HEK293 (cell line): ENCODE measurements around the gene ARHGAP32.

Experiments
- CTCF ChIA-PET: fragments of 350-600 bp; formaldehyde crosslinking; extraction: SDS; loops from one replicate; lab custom pipeline; 2021; ENCODE audit warnings: antibody characterized with exemption; lab: Yijun Ruan, JAX
- POLR2A ChIA-PET: fragments of 300-600 bp; formaldehyde crosslinking; extraction: SDS; loops from one replicate; lab custom pipeline; 2020; ENCODE audit warnings: antibody characterized with exemption, inconsistent platforms; lab: Yijun Ruan, JAX
- H3K27ac ChIP-seq: fragments of 200-500 bp; sonication (Bioruptor generic); 2 replicates; pipeline ENCODE4 v1.5.1; 2014; ENCODE audit warnings: low read depth, low read length, control low read depth, inconsistent platforms; ENCODE audit errors: extremely low read depth
- H3K36me3 ChIP-seq, 2 experiments: fragments of 200-500 bp in 1 of 2; sonication (Bioruptor generic) in 1 of 2; 1 replicate in 1 of 2; 2 replicates in 1 of 2; pipeline ENCODE4 v1.5.1; 2014 to 2017; ENCODE audit warnings: inconsistent platforms in 2 of 2, low read length in 2 of 2; ENCODE audit not compliant: control insufficient read depth in 2 of 2, insufficient read depth in 1 of 2
- H3K4me1 ChIP-seq: fragments of 200-500 bp; sonication (Bioruptor generic); 2 replicates; pipeline ENCODE4 v1.5.1; 2014; ENCODE audit warnings: mild to moderate bottlenecking, low read length, inconsistent platforms; ENCODE audit not compliant: control insufficient read depth, insufficient read depth
- H3K4me3 ChIP-seq: 2 replicates; pipeline ENCODE4 v1.5.1; 2011; ENCODE audit warnings: low read depth, mild to moderate bottlenecking, control low read depth, low read length, moderate library complexity
- H3K9me3 ChIP-seq: fragments of 200-500 bp; sonication (Bioruptor generic); 2 replicates; pipeline ENCODE4 v1.5.1; 2014; ENCODE audit warnings: low read depth, low read length, inconsistent platforms; ENCODE audit not compliant: control insufficient read depth, insufficient read depth
- BCL11A ChIP-seq: fragments of 450-650 bp; formaldehyde crosslinking; IDR thresholded peaks from 2 replicates; pipeline ENCODE4 v1.5.1; 2016; ENCODE audit warnings: low read depth, missing biosample characterization, missing genetic modification characterization
- IKZF3 ChIP-seq: fragments of 450-650 bp; IDR thresholded peaks from 2 replicates; pipeline ENCODE4 v1.5.0; 2018; ENCODE audit warnings: missing biosample characterization, mild to moderate bottlenecking, missing genetic modification characterization, moderate library complexity
- KLF17 ChIP-seq: fragments of 450-650 bp; formaldehyde crosslinking; IDR thresholded peaks from 2 replicates; pipeline ENCODE4 v1.5.1; 2016; ENCODE audit warnings: missing biosample characterization, missing genetic modification characterization
- SALL2 ChIP-seq: fragments of 450-650 bp; formaldehyde crosslinking; IDR thresholded peaks from 2 replicates; pipeline ENCODE4 v1.5.0; 2017; ENCODE audit warnings: missing biosample characterization, mild to moderate bottlenecking, missing genetic modification characterization, borderline replicate concordance
- YY2 ChIP-seq: fragments of 450-650 bp; formaldehyde crosslinking; IDR thresholded peaks from 2 replicates; pipeline ENCODE4 v1.5.1; 2016; ENCODE audit warnings: missing biosample characterization, missing genetic modification characterization
- ZFP37 ChIP-seq: fragments of 450-650 bp; formaldehyde crosslinking; IDR thresholded peaks from 2 replicates; pipeline ENCODE4 v1.5.1; 2016; ENCODE audit warnings: missing biosample characterization, missing genetic modification characterization
- ZNF10 ChIP-seq: fragments of 450-650 bp; formaldehyde crosslinking; IDR thresholded peaks from 2 replicates; pipeline ENCODE4 v1.5.1; 2017; ENCODE audit warnings: missing biosample characterization, missing genetic modification characterization
- ZNF114 ChIP-seq: fragments of 450-650 bp; formaldehyde crosslinking; IDR thresholded peaks from 2 replicates; pipeline ENCODE4 v1.5.0; 2017; ENCODE audit warnings: missing biosample characterization, missing genetic modification characterization
- ZNF155 ChIP-seq: fragments of 450-650 bp; formaldehyde crosslinking; IDR thresholded peaks from 2 replicates; pipeline ENCODE4 v1.5.1; 2016; ENCODE audit warnings: missing biosample characterization, missing genetic modification characterization
- ZNF16 ChIP-seq: fragments of 450-650 bp; formaldehyde crosslinking; IDR thresholded peaks from 2 replicates; pipeline ENCODE4 v1.5.1; 2016; ENCODE audit warnings: low read depth, missing biosample characterization, missing genetic modification characterization
- ZNF19 ChIP-seq: fragments of 450-650 bp; formaldehyde crosslinking; IDR thresholded peaks from 2 replicates; pipeline ENCODE4; 2016; ENCODE audit warnings: missing biosample characterization, missing genetic modification characterization, low read depth
- ZNF214 ChIP-seq: fragments of 450-650 bp; formaldehyde crosslinking; IDR thresholded peaks from 2 replicates; pipeline ENCODE4 v1.5.1; 2017; ENCODE audit warnings: missing biosample characterization, mild to moderate bottlenecking, missing genetic modification characterization, borderline replicate concordance
- ZNF311 ChIP-seq: fragments of 450-650 bp; formaldehyde crosslinking; IDR thresholded peaks from 2 replicates; pipeline ENCODE4 v1.5.1; 2017; ENCODE audit warnings: missing biosample characterization, missing genetic modification characterization, borderline replicate concordance
- ZNF335 ChIP-seq: fragments of 450-650 bp; formaldehyde crosslinking; conservative IDR thresholded peaks from 2 replicates; pipeline ENCODE4 v1.5.1; 2016; ENCODE audit warnings: missing biosample characterization, missing genetic modification characterization
- ZNF350 ChIP-seq: fragments of 450-650 bp; formaldehyde crosslinking; IDR thresholded peaks from 2 replicates; pipeline ENCODE4 v1.5.0; 2017; ENCODE audit warnings: missing biosample characterization, mild to moderate bottlenecking, missing genetic modification characterization
- ZNF366 ChIP-seq: fragments of 450-650 bp; formaldehyde crosslinking; conservative IDR thresholded peaks from 2 replicates; pipeline ENCODE4 v1.5.1; 2016; ENCODE audit warnings: missing biosample characterization, missing genetic modification characterization
- ZNF398 ChIP-seq: fragments of 450-650 bp; formaldehyde crosslinking; IDR thresholded peaks from 2 replicates; pipeline ENCODE4 v1.5.1; 2017; ENCODE audit warnings: missing biosample characterization, missing genetic modification characterization
- ZNF48 ChIP-seq: fragments of 450-650 bp; formaldehyde crosslinking; IDR thresholded peaks from 2 replicates; pipeline ENCODE4 v1.5.1; 2016; ENCODE audit warnings: missing biosample characterization, missing genetic modification characterization
- ZNF510 ChIP-seq: fragments of 450-650 bp; formaldehyde crosslinking; IDR thresholded peaks from 2 replicates; pipeline ENCODE4 v1.5.1; 2018; ENCODE audit warnings: mild to moderate bottlenecking, missing genetic modification characterization, missing biosample characterization; ENCODE audit not compliant: insufficient replicate concordance
- ZNF544 ChIP-seq: fragments of 450-650 bp; formaldehyde crosslinking; IDR thresholded peaks from 2 replicates; pipeline ENCODE4 v1.5.0; 2017; ENCODE audit warnings: missing biosample characterization, missing genetic modification characterization
- ZNF555 ChIP-seq: fragments of 450-650 bp; formaldehyde crosslinking; conservative IDR thresholded peaks from 2 replicates; pipeline ENCODE4 v1.5.1; 2017; ENCODE audit warnings: missing biosample characterization, mild to moderate bottlenecking, missing genetic modification characterization, inconsistent platforms
- ZNF600 ChIP-seq: fragments of 450-650 bp; formaldehyde crosslinking; IDR thresholded peaks from 2 replicates; pipeline ENCODE4 v1.5.1; 2016; ENCODE audit warnings: missing biosample characterization, missing genetic modification characterization
- ZNF610 ChIP-seq: fragments of 450-650 bp; formaldehyde crosslinking; IDR thresholded peaks from 2 replicates; pipeline ENCODE4 v1.5.1; 2016; ENCODE audit warnings: missing biosample characterization, missing genetic modification characterization, borderline replicate concordance
- TF ChIP-seq, protein P1 (sequence below): fragments of 450-650 bp; formaldehyde crosslinking; optimal IDR thresholded peaks from 2 replicates; pipeline ENCODE3; 2016; ENCODE audit warnings: missing biosample characterization, mild to moderate bottlenecking, missing genetic modification characterization
- TF ChIP-seq, protein P2 (sequence below): fragments of 450-650 bp; formaldehyde crosslinking; IDR thresholded peaks from 2 replicates; pipeline ENCODE4 v1.5.1; 2016; ENCODE audit warnings: missing biosample characterization, missing genetic modification characterization
- TF ChIP-seq, protein P3 (sequence below): fragments of 450-650 bp; formaldehyde crosslinking; IDR thresholded peaks from 2 replicates; pipeline ENCODE4 v1.5.1; 2016; ENCODE audit warnings: missing biosample characterization, missing genetic modification characterization, low read depth

ARHGAP32 gene

DNA sequence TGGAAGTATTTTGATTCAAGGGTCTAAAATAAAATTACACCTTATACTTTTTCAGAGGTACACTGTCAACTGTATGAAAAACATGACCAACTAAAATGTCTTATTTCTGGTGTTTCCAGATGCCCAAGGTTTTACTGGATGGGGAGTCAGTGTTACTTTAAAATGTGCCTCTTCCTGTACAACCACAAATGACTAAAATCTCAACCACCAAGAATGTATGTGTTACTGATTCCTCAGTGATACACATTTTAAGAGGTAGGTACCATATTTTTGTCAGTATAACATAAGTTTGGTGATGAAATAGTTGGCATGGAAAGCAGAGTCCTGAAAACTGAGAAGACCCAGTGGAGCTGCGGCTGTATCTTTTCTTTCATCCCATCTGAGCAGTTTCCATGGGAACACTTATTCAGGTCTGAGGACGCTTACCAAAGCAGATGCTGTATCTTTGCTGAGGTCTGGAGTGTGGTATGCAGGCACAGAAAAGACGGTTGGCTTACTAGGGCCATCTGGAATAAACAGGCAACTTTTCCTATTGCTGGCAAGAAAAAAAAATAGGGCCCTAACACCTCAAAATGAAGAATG is 228.3 kb downstream of the ARHGAP32 start (continued):
- no peak for TF ChIP-seq ZNF335 (tag by site-specific recombination)
- TF ChIP-seq SALL2, result no peak
- TF ChIP-seq, all 188 proteins: peak for 0

- H3K9me3 ChIP-seq, result no peaks in the 10 kb centered on the region
- no peak overlapping the region for H3K4me3 ChIP-seq
- H3K4me1 ChIP-seq, result peaks cover 11% of the 10 kb centered on the region
- no peak overlapping the region for H3K27ac ChIP-seq
- no peak for TF ChIP-seq ZNF214 (tag by site-specific recombination)
- TF ChIP-seq ZNF350 (tag by site-specific recombination), result no peak
- TF ChIP-seq ZNF610 (tag by site-specific recombination), result no peak
- no peak for TF ChIP-seq ZNF398
- TF ChIP-seq, protein P1, sequence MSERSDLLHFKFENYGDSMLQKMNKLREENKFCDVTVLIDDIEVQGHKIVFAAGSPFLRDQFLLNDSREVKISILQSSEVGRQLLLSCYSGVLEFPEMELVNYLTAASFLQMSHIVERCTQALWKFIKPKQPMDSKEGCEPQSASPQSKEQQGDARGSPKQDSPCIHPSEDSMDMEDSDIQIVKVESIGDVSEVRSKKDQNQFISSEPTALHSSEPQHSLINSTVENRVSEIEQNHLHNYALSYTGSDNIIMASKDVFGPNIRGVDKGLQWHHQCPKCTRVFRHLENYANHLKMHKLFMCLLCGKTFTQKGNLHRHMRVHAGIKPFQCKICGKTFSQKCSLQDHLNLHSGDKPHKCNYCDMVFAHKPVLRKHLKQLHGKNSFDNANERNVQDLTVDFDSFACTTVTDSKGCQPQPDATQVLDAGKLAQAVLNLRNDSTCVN (tag by site-specific recombination), result no peak
- no peak for TF ChIP-seq ZNF600
- TF ChIP-seq ZNF544 (tag by site-specific recombination), result no peak
- TF ChIP-seq, protein P2, sequence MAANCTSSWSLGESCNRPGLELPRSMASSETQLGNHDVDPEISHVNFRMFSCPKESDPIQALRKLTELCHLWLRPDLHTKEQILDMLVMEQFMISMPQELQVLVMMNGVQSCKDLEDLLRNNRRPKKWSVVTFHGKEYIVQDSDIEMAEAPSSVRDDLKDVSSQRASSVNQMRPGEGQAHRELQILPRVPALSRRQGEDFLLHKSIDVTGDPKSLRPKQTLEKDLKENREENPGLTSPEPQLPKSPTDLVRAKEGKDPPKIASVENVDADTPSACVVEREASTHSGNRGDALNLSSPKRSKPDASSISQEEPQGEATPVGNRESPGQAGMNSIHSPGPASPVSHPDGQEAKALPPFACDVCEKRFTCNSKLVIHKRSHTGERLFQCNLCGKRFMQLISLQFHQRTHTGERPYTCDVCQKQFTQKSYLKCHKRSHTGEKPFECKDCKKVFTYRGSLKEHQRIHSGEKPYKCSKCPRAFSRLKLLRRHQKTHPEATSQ, result no peak
- no peak for TF ChIP-seq ZNF10 (tag by site-specific recombination)
- no peak for TF ChIP-seq ZNF48 (tag by site-specific recombination)
- TF ChIP-seq ZNF311 (tag by site-specific recombination), result no peak
- TF ChIP-seq ZNF366 (tag by site-specific recombination), result no peak
- no peak for TF ChIP-seq IKZF3 (tag by site-specific recombination)
- no peak for TF ChIP-seq BCL11A (tag by site-specific recombination)
- TF ChIP-seq, protein P3, sequence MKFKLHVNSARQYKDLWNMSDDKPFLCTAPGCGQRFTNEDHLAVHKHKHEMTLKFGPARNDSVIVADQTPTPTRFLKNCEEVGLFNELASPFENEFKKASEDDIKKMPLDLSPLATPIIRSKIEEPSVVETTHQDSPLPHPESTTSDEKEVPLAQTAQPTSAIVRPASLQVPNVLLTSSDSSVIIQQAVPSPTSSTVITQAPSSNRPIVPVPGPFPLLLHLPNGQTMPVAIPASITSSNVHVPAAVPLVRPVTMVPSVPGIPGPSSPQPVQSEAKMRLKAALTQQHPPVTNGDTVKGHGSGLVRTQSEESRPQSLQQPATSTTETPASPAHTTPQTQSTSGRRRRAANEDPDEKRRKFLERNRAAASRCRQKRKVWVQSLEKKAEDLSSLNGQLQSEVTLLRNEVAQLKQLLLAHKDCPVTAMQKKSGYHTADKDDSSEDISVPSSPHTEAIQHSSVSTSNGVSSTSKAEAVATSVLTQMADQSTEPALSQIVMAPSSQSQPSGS, result no peak
- no peaks in the 10 kb centered on the region for H3K36me3 ChIP-seq
- CTCF ChIA-PET, result interaction anchor here (18.1 kb wide), 1 partner anchor 74 kb away, joined by 556 read pairs; the partner anchor contains the start of gene KCNJ5
- POLR2A ChIA-PET, result no interaction called here
Measured at GRCh38 chr11:128962896-128963295, 229.2 kb downstream of the ARHGAP32 start.

DNA sequence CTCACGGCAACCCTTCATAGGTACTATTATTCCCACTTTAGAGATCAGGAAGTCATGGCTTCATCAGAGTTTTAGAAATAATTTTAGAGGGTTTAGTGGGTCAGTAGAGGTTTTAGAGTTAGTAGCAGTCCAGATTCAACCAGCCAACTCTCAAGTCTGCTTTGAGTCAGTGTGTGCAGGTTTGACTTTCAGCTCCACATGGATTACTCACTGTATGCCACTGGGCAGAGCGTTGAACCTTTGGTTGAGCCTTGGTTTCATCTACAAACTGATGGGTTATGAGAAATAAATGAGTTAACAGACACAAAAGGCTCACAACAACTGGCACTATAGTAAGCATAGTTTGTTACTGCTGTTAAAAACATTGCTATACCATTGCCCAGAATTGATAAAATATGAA is 230.5 kb downstream of the ARHGAP32 start:
- ChIA-PET POLR2A (no interaction called here), CTCF (interaction anchor here (18.1 kb wide), 1 partner anchor 73 kb away, joined by 556 read pairs; the partner anchor contains the start of gene KCNJ5)
- Histone ChIP-seq H3K9me3 (no peaks in the 10 kb centered on the region), H3K27ac (no peak overlapping the region), H3K36me3 (no peaks in the 10 kb centered on the region), H3K4me1 (peaks cover 4% of the 10 kb centered on the region), H3K4me3 (no peak overlapping the region)
- TF ChIP-seq ZNF555 (no peak), ZFP37 (tag by site-specific recombination) (no peak), YY2 (tag by site-specific recombination) (no peak), ZNF114 (tag by site-specific recombination) (no peak), ZNF510 (no peak), ZNF155 (tag by site-specific recombination) (no peak), ZNF16 (tag by site-specific recombination) (no peak), ZNF19 (no peak), KLF17 (tag by site-specific recombination) (no peak)
- TF ChIP-seq, protein P2, result no peak
